HG03025 (cell line): ENCODE results near the gene ADGRA1.
"Not testable (repeated sequence)": the region's sequence is repeated elsewhere in the genome, so short reads cannot be mapped to it uniquely, and the experiment has no call there.

Experiments used
- ATAC-seq: cut with Tn5 transposase; IDR thresholded peaks from one replicate; pipeline ENCODE4 v1.9.1; 2021; ENCODE audit warnings: mild to moderate bottlenecking, moderate library complexity; ENCODE audit not compliant: unreplicated experiment, low FRiP score

Gene ADGRA1

GRCh38 chr10:133087679-133088178 is at the start of gene ADGRA1:
Gene ADGRA1, plus strand, starts transcription at chr10:133087924. Its CDS starts 986 bp downstream, at chr10:133088910.
- ATAC-seq, result no peak

- no peak for ATAC-seq
Observed at GRCh38 chr10:133038036-133038823, 49.5 kb upstream of the ADGRA1 start.

GRCh38 chr10:133039107-133039802 is 48.5 kb upstream of the ADGRA1 start:
- no peak for ATAC-seq

- no peak for ATAC-seq
Observed at GRCh38 chr10:133039803-133040165, 47.9 kb upstream of the ADGRA1 start.

- ATAC-seq, result no peak
Observed at GRCh38 chr10:133040198-133040597, 47.5 kb upstream of the ADGRA1 start.

- ATAC-seq, result no peak
Observed at GRCh38 chr10:133041101-133041500, 46.6 kb upstream of the ADGRA1 start.

GRCh38 chr10:133042061-133042460 is 45.7 kb upstream of the ADGRA1 start:
- no peak for ATAC-seq

- no peak for ATAC-seq
Observed at GRCh38 chr10:133042816-133043215, 44.9 kb upstream of the ADGRA1 start.

- ATAC-seq, result no peak
Observed at GRCh38 chr10:133043541-133044225, 44.0 kb upstream of the ADGRA1 start.

GRCh38 chr10:133044401-133044811 is 43.3 kb upstream of the ADGRA1 start:
- ATAC-seq, result no peak

GRCh38 chr10:133045556-133046389 is 42.0 kb upstream of the ADGRA1 start:
- ATAC-seq, result no peak

- no peak for ATAC-seq
Observed at GRCh38 chr10:133046390-133046765, 41.3 kb upstream of the ADGRA1 start.

- ATAC-seq, result no peak
Observed at GRCh38 chr10:133047526-133048123, 40.1 kb upstream of the ADGRA1 start.

- ATAC-seq, result no peak
Observed at GRCh38 chr10:133048266-133048665, 39.5 kb upstream of the ADGRA1 start.

- no peak for ATAC-seq
Observed at GRCh38 chr10:133048926-133049325, 38.8 kb upstream of the ADGRA1 start.

GRCh38 chr10:133049639-133050038 is 38.1 kb upstream of the ADGRA1 start:
- ATAC-seq, result no peak

- ATAC-seq, result no peak
Observed at GRCh38 chr10:133050371-133050770, 37.4 kb upstream of the ADGRA1 start.

- no peak for ATAC-seq
Observed at GRCh38 chr10:133052076-133052475, 35.6 kb upstream of the ADGRA1 start.

- not testable (repeated sequence) for ATAC-seq
Observed at GRCh38 chr10:133053527-133054133, 34.1 kb upstream of the ADGRA1 start.

GRCh38 chr10:133055470-133055869 is 32.3 kb upstream of the ADGRA1 start:
- no peak for ATAC-seq
